GM21526 (cell line): ENCODE results near the gene EXOG.

Experiments used
- ATAC-seq: cut with Tn5 transposase; IDR thresholded peaks from one replicate; pipeline ENCODE4 v1.9.1; 2021; ENCODE audit warnings: moderate library complexity; ENCODE audit not compliant: unreplicated experiment, low FRiP score

EXOG gene

DNA sequence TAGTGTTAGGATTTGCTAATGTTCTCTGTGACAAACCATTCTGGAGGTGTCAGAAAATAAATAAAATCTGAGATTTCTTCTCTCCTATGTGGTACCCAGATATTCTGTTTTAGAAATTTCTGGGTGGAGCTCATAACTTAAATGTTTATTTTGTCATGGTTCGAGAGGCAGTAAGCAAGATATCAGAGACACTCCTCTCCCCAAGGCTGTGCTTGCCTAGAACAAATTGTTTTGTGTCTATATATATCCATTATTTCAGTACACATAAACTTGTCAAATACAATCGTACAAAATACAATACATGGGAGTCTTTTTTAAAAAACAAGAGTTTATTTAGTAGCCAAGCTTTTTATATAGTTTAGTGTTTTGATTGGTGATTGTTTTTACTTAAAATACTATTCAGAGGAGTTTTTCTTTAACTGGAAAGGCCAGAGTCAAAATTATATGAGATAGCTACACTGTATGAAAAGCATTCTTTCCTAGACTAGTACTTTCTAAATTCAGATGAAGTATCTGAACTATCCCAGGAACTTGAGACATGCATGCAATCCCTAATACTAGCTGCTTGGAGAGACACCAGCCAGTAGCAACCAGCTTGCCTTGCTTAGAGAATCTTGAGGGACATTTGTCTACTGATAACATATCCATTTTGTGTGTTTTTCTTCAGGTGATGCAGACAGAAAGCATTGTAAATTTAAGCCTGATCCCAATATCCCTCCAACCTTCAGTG is 4.7 kb downstream of the EXOG start:
- ATAC-seq, result no peak

DNA sequence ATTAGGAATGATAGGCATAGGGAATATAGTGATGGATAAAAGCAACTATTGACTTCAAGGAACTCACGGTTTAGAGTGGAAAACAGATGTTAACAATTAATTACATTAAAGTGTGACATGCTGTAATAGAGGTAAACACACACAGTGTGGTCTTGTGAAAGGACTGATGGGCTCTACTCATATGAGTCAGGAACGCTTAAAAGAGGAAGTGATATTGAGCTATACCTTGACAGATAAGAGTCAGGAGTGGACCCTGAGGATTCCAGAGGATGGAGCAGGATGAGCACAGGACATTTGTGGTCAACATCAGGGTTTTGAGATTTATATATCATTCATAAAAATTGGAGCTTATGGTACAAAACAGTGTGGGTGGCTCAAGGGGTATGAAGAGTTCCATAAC is 11.0 kb downstream of the EXOG start:
- peak; percentile 79 for ATAC-seq

GRCh38 chr3:38509732-38510131 is 13.6 kb downstream of the EXOG start:
- no peak for ATAC-seq

DNA sequence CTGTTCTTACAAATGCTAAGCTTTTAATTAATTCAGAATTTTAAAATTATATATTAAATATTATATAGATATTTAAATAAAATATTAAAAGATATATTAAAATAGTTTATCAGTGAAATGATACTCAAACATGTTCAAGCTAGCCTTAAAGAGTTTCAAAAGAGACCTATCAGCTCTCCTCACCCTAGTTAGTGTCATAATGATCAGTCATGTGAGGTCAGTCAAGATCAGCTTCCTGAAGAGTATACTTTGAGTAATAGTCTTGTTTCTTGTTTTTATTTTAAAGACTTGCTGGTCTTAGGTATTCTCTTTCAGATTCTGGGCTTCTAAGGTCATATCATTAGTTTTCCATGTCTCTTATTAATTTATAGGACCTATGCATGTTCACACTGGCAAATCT is 14.5 kb downstream of the EXOG start:
- no peak for ATAC-seq

GRCh38 chr3:38511546-38511945 is 15.4 kb downstream of the EXOG start:
- ATAC-seq, result no peak

DNA sequence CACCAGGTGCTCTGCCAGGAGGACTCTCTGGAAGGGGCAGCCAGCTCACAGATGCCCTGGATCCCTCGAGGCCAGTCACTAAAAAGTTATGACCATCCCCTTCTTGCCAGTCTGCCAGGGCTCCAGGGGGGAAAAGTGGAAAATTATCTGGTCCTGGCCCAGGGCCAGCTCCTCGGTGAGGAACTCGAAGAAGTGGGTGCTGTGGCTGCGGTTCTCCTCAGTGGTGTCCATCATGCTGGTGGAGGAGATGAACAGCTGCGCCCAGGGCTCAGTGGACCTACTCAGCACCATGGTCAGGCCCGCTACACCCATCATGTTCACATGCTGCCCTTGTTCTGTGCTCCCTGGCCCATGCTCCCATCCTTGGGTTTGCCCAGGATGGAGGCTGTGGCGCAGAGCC is 19.2 kb downstream of the EXOG start:
- ATAC-seq, result no peak

DNA sequence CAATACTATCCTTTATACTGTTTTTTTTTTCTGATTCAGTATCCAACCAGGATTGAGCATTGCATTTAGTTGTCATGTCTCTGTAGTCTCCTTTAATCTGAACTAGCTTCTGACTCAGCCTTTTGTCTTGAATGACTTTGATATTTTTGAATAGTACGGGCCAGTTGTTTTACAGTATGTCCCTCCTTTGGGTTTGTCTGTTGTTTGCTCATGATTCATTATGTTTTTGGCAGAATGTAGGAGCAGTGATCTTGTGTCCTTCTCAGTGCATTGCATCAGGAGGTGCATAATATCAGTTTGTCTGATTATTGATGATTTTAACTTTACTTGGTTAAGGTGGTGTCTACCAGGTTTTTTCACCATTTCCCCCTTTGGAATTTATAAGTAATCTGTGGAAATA is 20.5 kb downstream of the EXOG start:
- no peak for ATAC-seq

DNA sequence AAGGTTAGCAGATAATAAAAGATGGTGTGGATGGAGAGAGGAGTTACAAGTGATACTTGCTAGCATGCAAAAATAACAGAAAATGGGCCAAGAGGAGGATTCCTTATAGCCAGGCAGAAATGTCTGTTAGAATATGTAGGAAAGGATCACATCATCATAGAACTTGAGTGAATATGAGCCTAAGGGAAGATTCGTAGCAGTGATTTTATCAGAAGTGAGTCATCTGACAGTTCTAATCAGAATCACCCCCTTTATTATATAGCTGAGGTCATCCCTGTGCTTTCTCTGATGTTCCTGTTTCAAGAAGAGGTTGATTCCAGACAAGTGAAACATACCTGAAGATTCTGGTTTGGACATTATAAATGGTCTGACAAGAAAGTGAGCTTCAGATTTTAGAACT is 22.9 kb downstream of the EXOG start:
- ATAC-seq, result no peak

GRCh38 chr3:38519651-38520050 is 23.5 kb downstream of the EXOG start:
- ATAC-seq, result no peak

DNA sequence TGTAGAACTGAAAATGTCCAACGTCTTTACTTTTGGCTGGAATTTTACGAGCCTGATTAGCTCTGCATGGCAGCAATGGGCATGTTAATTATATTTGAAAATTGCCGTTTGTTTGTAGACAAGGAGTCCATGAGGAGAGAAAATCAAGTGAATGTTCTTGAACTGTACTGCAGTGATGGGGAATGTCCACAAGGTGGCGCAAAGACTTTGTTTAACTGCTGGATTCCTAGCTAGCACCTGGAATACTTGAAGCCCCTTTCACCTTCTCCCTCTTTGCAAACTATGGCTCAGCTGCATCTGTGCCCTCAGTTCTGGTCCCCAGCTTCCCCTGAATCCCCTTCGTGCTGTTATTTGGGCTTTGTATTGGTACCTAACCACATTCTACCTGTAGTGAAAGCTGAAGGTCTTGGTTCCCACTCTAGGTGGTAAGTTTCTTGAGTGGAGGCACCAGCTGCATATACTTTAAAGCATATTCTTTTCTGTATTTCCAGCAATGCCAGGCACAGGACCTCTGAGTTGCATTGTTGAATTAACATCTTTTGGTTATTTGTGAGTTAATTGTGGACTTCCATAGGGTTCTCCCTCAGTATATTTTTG is 25.3 kb downstream of the EXOG start:
- peak; percentile 63 for ATAC-seq

- no peak for ATAC-seq
Measured at GRCh38 chr3:38522002-38522401, 25.9 kb downstream of the EXOG start.

- no peak for ATAC-seq
Measured at GRCh38 chr3:38524141-38524739, 28.1 kb downstream of the EXOG start.

GRCh38 chr3:38526792-38527191 is 30.7 kb downstream of the EXOG start:
- no peak for ATAC-seq

GRCh38 chr3:38528457-38528856 is 32.3 kb downstream of the EXOG start:
- ATAC-seq, result no peak

GRCh38 chr3:38532529-38532928 is 36.4 kb downstream of the EXOG start:
- ATAC-seq, result no peak

- no peak for ATAC-seq
Measured at GRCh38 chr3:38533285-38533976, 37.3 kb downstream of the EXOG start.

DNA sequence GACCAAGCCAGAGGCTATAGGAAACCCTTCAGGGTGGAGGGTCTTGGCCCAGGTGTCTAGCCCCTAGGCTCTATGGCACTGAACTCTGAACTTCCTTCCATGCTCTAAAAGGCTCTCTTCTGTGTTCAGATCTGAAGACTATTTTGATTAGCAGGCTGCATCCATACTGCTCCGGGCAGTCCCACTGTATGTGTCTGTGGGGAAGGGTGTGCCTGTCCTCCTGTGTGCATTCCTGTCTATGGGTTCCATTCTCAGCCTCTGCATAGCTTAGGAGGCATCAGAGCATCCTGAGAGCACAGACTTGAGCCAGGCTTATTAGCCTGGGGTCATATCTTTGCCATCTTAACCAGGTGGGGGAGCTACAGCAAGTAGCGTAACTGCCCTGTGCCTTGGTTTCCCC is 38.0 kb downstream of the EXOG start:
- ATAC-seq, result no peak

GRCh38 chr3:38534604-38535003 is 38.5 kb downstream of the EXOG start:
- ATAC-seq, result no peak

GRCh38 chr3:38536671-38537070 is 40.5 kb downstream of the EXOG start:
- ATAC-seq, result no peak

DNA sequence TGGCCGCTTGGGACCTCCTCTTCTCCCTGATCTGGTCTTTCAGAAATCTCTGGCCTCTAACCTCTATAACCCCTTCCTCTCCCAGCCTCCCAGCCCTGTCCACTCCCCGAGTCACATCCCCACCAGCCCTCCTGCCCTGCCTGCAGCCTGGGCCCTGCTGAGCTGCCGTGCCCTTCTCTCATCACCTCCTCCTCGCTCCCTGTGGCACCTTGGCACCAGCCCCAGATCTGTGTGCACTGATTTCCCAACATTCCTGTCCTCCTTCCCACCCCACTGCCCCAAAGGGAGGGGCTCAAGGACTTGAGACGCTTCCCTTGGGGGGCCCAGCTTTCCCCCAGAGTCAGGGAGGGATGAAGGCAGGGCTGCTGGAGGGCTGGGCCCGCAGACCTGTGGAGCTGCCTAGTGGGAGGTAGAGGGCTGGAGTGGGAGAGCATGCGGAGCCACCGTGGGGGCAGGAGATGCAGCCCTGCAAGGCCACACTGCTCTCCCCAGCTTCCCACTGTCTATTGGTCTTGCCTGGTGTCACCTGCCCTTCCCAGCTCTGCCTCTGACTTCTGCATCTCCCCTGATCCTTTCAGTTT is 42.7 kb downstream of the EXOG start:
- ATAC-seq, result no peak

GRCh38 chr3:38541806-38542205 is 45.7 kb downstream of the EXOG start:
- ATAC-seq, result no peak
